ENCODE data around the gene CASZ1.

Gene CASZ1

GRCh38 chr1:10635085-10635896, 161.2 kb downstream of the CASZ1 start:
- DNase-seq: no peak

- DNase-seq: no peak
Observed at GRCh38 chr1:10634428-10635084, 161.9 kb downstream of the CASZ1 start.

- no peak for DNase-seq
Observed at GRCh38 chr1:10634075-10634427, 162.4 kb downstream of the CASZ1 start.

GRCh38 chr1:10633416-10633815, 163.0 kb downstream of the CASZ1 start:
- DNase-seq: no peak

- DNase-seq: no peak
Observed at GRCh38 chr1:10632691-10633090, 163.8 kb downstream of the CASZ1 start.

- DNase-seq: no peak
Observed at GRCh38 chr1:10631811-10632593, 164.4 kb downstream of the CASZ1 start.

- DNase-seq: no peak
Observed at GRCh38 chr1:10631121-10631810, 165.2 kb downstream of the CASZ1 start.

GRCh38 chr1:10630661-10631120, 165.8 kb downstream of the CASZ1 start:
- DNase-seq: no peak

GRCh38 chr1:10629816-10630571, 166.5 kb downstream of the CASZ1 start:
- DNase-seq: no peak

- DNase-seq: no peak
Observed at GRCh38 chr1:10629091-10629815, 167.2 kb downstream of the CASZ1 start.

GRCh38 chr1:10628685-10629084, 167.8 kb downstream of the CASZ1 start:
- DNase-seq: no peak

GRCh38 chr1:10626791-10627410, 169.5 kb downstream of the CASZ1 start:
- no peak for DNase-seq

GRCh38 chr1:10626131-10626731, 170.2 kb downstream of the CASZ1 start:
- no peak for DNase-seq

GRCh38 chr1:10625554-10625953, 170.9 kb downstream of the CASZ1 start:
- no peak for DNase-seq

GRCh38 chr1:10625076-10625475, 171.4 kb downstream of the CASZ1 start:
- DNase-seq: no peak

- no peak for DNase-seq
Observed at GRCh38 chr1:10624256-10625050, 172.0 kb downstream of the CASZ1 start.

GRCh38 chr1:10623686-10624145, 172.7 kb downstream of the CASZ1 start:
- no peak for DNase-seq

GRCh38 chr1:10622910-10623685, 173.3 kb downstream of the CASZ1 start:
- no peak for DNase-seq

- DNase-seq: no peak
Observed at GRCh38 chr1:10621906-10622305, 174.5 kb downstream of the CASZ1 start.

Data from NK-92 treated with Interleukin-12 subunit alpha and Interleukin-12 subunit beta, amount 100 ng/mL, for 24 hours (cell line).